Activated B cell treated with CpG ODN at 0.5 μM for 24 hours (primary cell): Measurements from ENCODE around the gene FGF23. TPM values are rescaled to one million over a fixed set of nuclear protein-coding genes. Genes with fewer than 3 reads are reported as not detected.

Experiments used
- ATAC-seq: fragments of 200-7000 bp; cut with Tn5 transposase; one replicate; pipeline ENCODE4 v1.10.0; 2021; ENCODE audit warnings: low read depth, mild to moderate bottlenecking, moderate library complexity
- CTCF ChIA-PET: fragments of 350-600 bp; sonication (Branson Sonifier 250); formaldehyde crosslinking; loops from one replicate; lab custom pipeline; 2021; ENCODE audit warnings: antibody characterized with exemption; lab: Charles Lee
- POLR2A ChIA-PET: fragments of 350-600 bp; sonication (Branson Sonifier 250); formaldehyde crosslinking; loops from one replicate; lab custom pipeline; 2021; ENCODE audit warnings: antibody characterized with exemption; lab: Charles Lee
- DNase-seq: peaks from one replicate; pipeline ENCODE4 v3.0.0; 2022
- H3K27ac Mint-ChIP-seq: one replicate; pipeline ENCODE4 v1.8.0; 2020; ENCODE audit warnings: mixed read lengths
- H3K27me3 Mint-ChIP-seq: one replicate; pipeline ENCODE4 v1.8.0; 2021; ENCODE audit warnings: mixed read lengths
- H3K36me3 Mint-ChIP-seq: one replicate; pipeline ENCODE4 v1.8.0; 2021; ENCODE audit warnings: low read depth, mixed read lengths
- H3K4me1 Mint-ChIP-seq: one replicate; pipeline ENCODE4 v1.8.0; 2021; ENCODE audit warnings: mixed read lengths
- H3K4me3 Mint-ChIP-seq: one replicate; pipeline ENCODE4 v1.8.0; 2020; ENCODE audit warnings: mild to moderate bottlenecking, mixed read lengths
- H3K9me3 Mint-ChIP-seq: one replicate; pipeline ENCODE4 v1.8.0; 2020; ENCODE audit warnings: mixed read lengths
- CTCF ChIP-seq: fragments of 200-600 bp; IDR thresholded peaks from one replicate; pipeline ENCODE4 v1.8.0; 2022; ENCODE audit warnings: antibody characterized with exemption, mild to moderate bottlenecking
- intact Hi-C: fragments of 100-400 bp; cut with micrococcal nuclease; formaldehyde crosslinking; loops from one replicate; pipeline ENCODE4 v1.15.1; 2024
- total RNA-seq: library from RNA; stranded (reverse); gene quantifications from 2 replicates; pipeline ENCODE4 v1.2.3, GENCODE V29; 2022

FGF23 gene
- total RNA-seq, 1 donor from 2014 or later, result not detected

GRCh38 chr12:4331842-4332241 is 47.7 kb downstream of the FGF23 start:
- no peak for DNase-seq
- Mint-ChIP-seq H3K27ac (no peak overlapping the region), H3K4me1 (peaks cover 5% of the 10 kb centered on the region), H3K9me3 (no peaks in the 10 kb centered on the region), H3K4me3 (no peak overlapping the region), H3K27me3 (no peaks in the 10 kb centered on the region), H3K36me3 (peaks cover 50% of the 10 kb centered on the region)
- POLR2A ChIA-PET, result no interaction called here
- ATAC-seq, result no peak
- CTCF ChIA-PET, result no interaction called here
- intact Hi-C loops, result no loop called here
- TF ChIP-seq CTCF, result no peak

GRCh38 chr12:4331221-4331620 is 48.3 kb downstream of the FGF23 start:
- Mint-ChIP-seq H3K4me1 (peaks cover 7% of the 10 kb centered on the region), H3K9me3 (no peaks in the 10 kb centered on the region), H3K27me3 (no peaks in the 10 kb centered on the region), H3K36me3 (peaks cover 44% of the 10 kb centered on the region), H3K4me3 (no peak overlapping the region), H3K27ac (no peak overlapping the region)
- DNase-seq, result no peak
- TF ChIP-seq CTCF, result no peak
- ChIA-PET POLR2A (no interaction called here), CTCF (no interaction called here)
- ATAC-seq, result no peak
- intact Hi-C loops, result no loop called here

GRCh38 chr12:4330203-4330602 is 49.3 kb downstream of the FGF23 start:
- DNase-seq, result no peak
- Mint-ChIP-seq H3K9me3 (no peaks in the 10 kb centered on the region), H3K4me1 (peaks cover 9% of the 10 kb centered on the region), H3K27me3 (no peaks in the 10 kb centered on the region), H3K36me3 (peaks cover 35% of the 10 kb centered on the region), H3K4me3 (no peak overlapping the region), H3K27ac (no peak overlapping the region)
- ChIA-PET CTCF (no interaction called here), POLR2A (no interaction called here)
- no peak for TF ChIP-seq CTCF
- intact Hi-C loops, result no loop called here
- no peak for ATAC-seq

- H3K36me3 Mint-ChIP-seq, result peaks cover 26% of the 10 kb centered on the region
- DNase-seq, result no peak
- no peak for ATAC-seq
- ChIA-PET CTCF (no interaction called here), POLR2A (interaction anchor here (0.6 to 0.8 kb wide), 2 partner anchors 20 to 247 kb away, joined by 3 to 14 read pairs; no protein-coding TSS in a partner anchor)
- no peak for TF ChIP-seq CTCF
- no peaks in the 10 kb centered on the region for H3K27me3 Mint-ChIP-seq
- H3K27ac Mint-ChIP-seq, result no peak overlapping the region
- intact Hi-C loops, result no loop called here
- H3K4me3 Mint-ChIP-seq, result no peak overlapping the region
- H3K4me1 Mint-ChIP-seq, result peaks cover 23% of the 10 kb centered on the region
- no peaks in the 10 kb centered on the region for H3K9me3 Mint-ChIP-seq
These were observed 52.2 kb downstream of the FGF23 start for GRCh38 chr12:4327293-4327692.

- CTCF ChIA-PET, result no interaction called here
- TF ChIP-seq CTCF, result no peak
- Mint-ChIP-seq H3K36me3 (peaks cover 24% of the 10 kb centered on the region), H3K27me3 (no peaks in the 10 kb centered on the region), H3K27ac (no peak overlapping the region), H3K4me3 (no peak overlapping the region), H3K9me3 (no peaks in the 10 kb centered on the region), H3K4me1 (peaks cover 27% of the 10 kb centered on the region)
- POLR2A ChIA-PET, result interaction anchor here (0.7 kb wide), 1 partner anchor 506 kb away, joined by 6 read pairs; no protein-coding TSS in a partner anchor
- no peak for DNase-seq
- no peak for ATAC-seq
- intact Hi-C loops, result no loop called here
These were observed 53.5 kb downstream of the FGF23 start for GRCh38 chr12:4325966-4326365.
